ENCODE measurements around the gene HYCC2. TPM values are rescaled to one million over a fixed set of nuclear protein-coding genes. Genes with fewer than 3 reads are reported as not detected.
"Not testable (repeated sequence)": the region's sequence is repeated elsewhere in the genome, so short reads cannot be mapped to it uniquely, and the experiment has no call there.

The HYCC2 gene
- total RNA-seq, result 6.9 and 7.3 TPM in 2 replicates

- Histone ChIP-seq H3K27me3 (ENCODE audit: control insufficient read depth, insufficient read depth, low read length) (no peaks in the 10 kb centered on the region), H3K4me3 (ENCODE audit: low read depth, low read length) (peak within 1 kb of the TSS; percentile 83), H3K36me3 (ENCODE audit: control insufficient read depth, insufficient read depth, low read length) (no peaks in the 10 kb centered on the region)
- TF ChIP-seq CTCF (IDR thresholded peaks at IDR 0.05; ENCODE audit: insufficient read depth, low read length, poor library complexity, severe bottlenecking), result peak; percentile 19
- peak; percentile 73 for DNase-seq (ENCODE audit: low read depth)
Measured at GRCh38 chr2:201071479-201072200, at the start of gene HYCC2, which contains the start of gene NDUFB3. Gene HYCC2 (minus strand): TSS chr2:201071671. CDS start chr2:201024009, 47,662 bp downstream. Gene NDUFB3 (plus strand): TSS chr2:201072001. CDS start chr2:201078883, 6,882 bp downstream.

- no peak for DNase-seq (ENCODE audit: low read depth)
- Histone ChIP-seq H3K27me3 (ENCODE audit: control insufficient read depth, insufficient read depth, low read length) (no peaks in the 10 kb centered on the region), H3K36me3 (ENCODE audit: control insufficient read depth, insufficient read depth, low read length) (no peaks in the 10 kb centered on the region), H3K4me3 (ENCODE audit: low read depth, low read length) (peak overlapping the region; percentile 69)
- no peak for TF ChIP-seq CTCF (IDR thresholded peaks at IDR 0.05; ENCODE audit: insufficient read depth, low read length, poor library complexity, severe bottlenecking)
Measured at GRCh38 chr2:201118961-201119854, 47.7 kb upstream of the HYCC2 start.

- DNase-seq (ENCODE audit: low read depth), result no peak
- no peaks in the 10 kb centered on the region for H3K36me3 ChIP-seq (ENCODE audit: control insufficient read depth, insufficient read depth, low read length)
Measured at GRCh38 chr2:201118121-201118960, 46.9 kb upstream of the HYCC2 start.

GRCh38 chr2:201117735-201118094 is 46.2 kb upstream of the HYCC2 start:
- peak overlapping the region; percentile 69 for H3K4me3 ChIP-seq (ENCODE audit: low read depth, low read length)
- not testable (repeated sequence) for DNase-seq (ENCODE audit: low read depth); H3K36me3 ChIP-seq (ENCODE audit: control insufficient read depth, insufficient read depth, low read length); H3K27me3 ChIP-seq (ENCODE audit: control insufficient read depth, insufficient read depth, low read length)

More at GRCh38 chr2:201118121-201118960, 46.9 kb upstream of the HYCC2 start:
- Histone ChIP-seq H3K4me3 (ENCODE audit: low read depth, low read length) (peak overlapping the region; percentile 69), H3K27me3 (ENCODE audit: control insufficient read depth, insufficient read depth, low read length) (no peaks in the 10 kb centered on the region)
- peak; percentile 46 for TF ChIP-seq CTCF (IDR thresholded peaks at IDR 0.05; ENCODE audit: insufficient read depth, low read length, poor library complexity, severe bottlenecking)

- no peak for DNase-seq (ENCODE audit: low read depth)
- H3K4me3 ChIP-seq (ENCODE audit: low read depth, low read length), result peak overlapping the region; percentile 69
- no peaks in the 10 kb centered on the region for H3K27me3 ChIP-seq (ENCODE audit: control insufficient read depth, insufficient read depth, low read length)
- no peaks in the 10 kb centered on the region for H3K36me3 ChIP-seq (ENCODE audit: control insufficient read depth, insufficient read depth, low read length)
- TF ChIP-seq CTCF (IDR thresholded peaks at IDR 0.05; ENCODE audit: insufficient read depth, low read length, poor library complexity, severe bottlenecking), result peak; percentile 21
Measured at GRCh38 chr2:201116959-201117734, 45.7 kb upstream of the HYCC2 start.
